Smooth muscle cell of the coronary artery (primary cell): ENCODE measurements around the gene MOCS1. TPM values are rescaled to one million over a fixed set of nuclear protein-coding genes. Genes with fewer than 3 reads are reported as not detected.

Source experiments
- total RNA-seq: library from RNA; depleted of rRNA; stranded (reverse); fragments of >200 nt; gene quantifications from 2 replicates; pipeline ENCODE4 v1.2.3, GENCODE V29; 2014; ENCODE audit warnings: low replicate concordance

Gene MOCS1
- 11.3 and 17.4 TPM in 2 replicates for total RNA-seq

DNA sequence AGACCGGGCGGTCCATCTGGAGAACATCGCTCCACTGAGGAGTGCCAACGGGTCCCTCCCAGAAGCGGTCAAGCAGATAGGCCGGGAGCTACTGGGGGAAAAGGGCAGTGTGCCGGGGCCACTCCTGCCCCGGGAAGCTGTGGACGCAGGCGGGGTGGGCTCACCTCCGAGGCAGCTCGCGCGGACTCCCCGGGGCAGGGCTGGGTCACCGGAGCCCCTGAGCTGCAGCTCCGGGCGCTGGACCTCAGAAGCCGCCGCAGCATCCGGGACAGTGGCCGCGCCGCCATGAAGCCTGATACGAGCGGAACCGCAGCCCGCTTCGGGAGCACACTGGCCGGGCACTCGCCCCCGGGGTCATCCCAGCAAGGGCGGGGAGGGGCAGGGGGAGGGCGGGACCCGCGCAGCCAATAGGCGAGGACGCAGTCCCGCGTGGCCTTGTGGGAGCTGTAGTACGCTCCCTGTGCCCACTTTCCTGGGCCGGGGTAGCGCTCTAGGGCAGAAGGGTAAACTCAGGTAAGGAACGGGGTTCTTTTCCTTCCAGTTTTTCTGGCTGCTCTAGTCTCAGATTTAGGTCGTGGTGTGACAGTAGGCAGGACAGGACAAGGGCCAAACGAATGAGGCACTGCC, at the start of gene MOCS1:
TSS of gene MOCS1 (minus strand) at position 332 of the 627 bp plus-strand sequence. CDS start at position 287, 45 bp downstream.

Other genes starting within 250 kb of the MOCS1 start
- 0.08 and 1.3 TPM in 2 replicates for gene KIF6, start 209.1 kb downstream of the MOCS1 start, total RNA-seq
- 12.1 and 19.3 TPM in 2 replicates for gene DAAM2, start 142.1 kb downstream of the MOCS1 start, total RNA-seq